HEK293 (cell line): ENCODE results near the gene CORO6.
A peak's percentile ranks its signal among the peaks of the same experiment; 100 is the strongest.

Experiments used
- CTCF ChIA-PET: fragments of 350-600 bp; formaldehyde crosslinking; extraction: SDS; loops from one replicate; lab custom pipeline; 2021; ENCODE audit warnings: antibody characterized with exemption; lab: Yijun Ruan, JAX
- POLR2A ChIA-PET: fragments of 300-600 bp; formaldehyde crosslinking; extraction: SDS; loops from one replicate; lab custom pipeline; 2020; ENCODE audit warnings: antibody characterized with exemption, inconsistent platforms; lab: Yijun Ruan, JAX
- H3K27ac ChIP-seq: fragments of 200-500 bp; sonication (Bioruptor generic); 2 replicates; pipeline ENCODE4 v1.5.1; 2014; ENCODE audit warnings: low read depth, low read length, control low read depth, inconsistent platforms; ENCODE audit errors: extremely low read depth
- H3K36me3 ChIP-seq, 2 experiments: fragments of 200-500 bp in 1 of 2; sonication (Bioruptor generic) in 1 of 2; 1 replicate in 1 of 2; 2 replicates in 1 of 2; pipeline ENCODE4 v1.5.1; 2014 to 2017; ENCODE audit warnings: inconsistent platforms in 2 of 2, low read length in 2 of 2; ENCODE audit not compliant: control insufficient read depth in 2 of 2, insufficient read depth in 1 of 2
- H3K4me1 ChIP-seq: fragments of 200-500 bp; sonication (Bioruptor generic); 2 replicates; pipeline ENCODE4 v1.5.1; 2014; ENCODE audit warnings: mild to moderate bottlenecking, low read length, inconsistent platforms; ENCODE audit not compliant: control insufficient read depth, insufficient read depth
- H3K4me3 ChIP-seq: 2 replicates; pipeline ENCODE4 v1.5.1; 2011; ENCODE audit warnings: low read depth, mild to moderate bottlenecking, control low read depth, low read length, moderate library complexity
- H3K9me3 ChIP-seq: fragments of 200-500 bp; sonication (Bioruptor generic); 2 replicates; pipeline ENCODE4 v1.5.1; 2014; ENCODE audit warnings: low read depth, low read length, inconsistent platforms; ENCODE audit not compliant: control insufficient read depth, insufficient read depth
- GLIS2 ChIP-seq: fragments of 450-650 bp; formaldehyde crosslinking; IDR thresholded peaks from 2 replicates; pipeline ENCODE4 v1.5.1; 2016; ENCODE audit warnings: missing biosample characterization, missing genetic modification characterization
- ZBTB48 ChIP-seq: fragments of 450-650 bp; formaldehyde crosslinking; IDR thresholded peaks from 2 replicates; pipeline ENCODE4 v1.5.1; 2016; ENCODE audit warnings: missing biosample characterization, missing genetic modification characterization
- ZNF2 ChIP-seq: fragments of 450-650 bp; formaldehyde crosslinking; IDR thresholded peaks from 2 replicates; pipeline ENCODE4 v1.5.1; 2016; ENCODE audit warnings: missing biosample characterization, missing genetic modification characterization
- ZNF302 ChIP-seq: fragments of 450-650 bp; formaldehyde crosslinking; IDR thresholded peaks from 2 replicates; pipeline ENCODE4 v1.5.1; 2016; ENCODE audit warnings: missing biosample characterization, missing genetic modification characterization, low read depth
- ZSCAN30 ChIP-seq: fragments of 450-650 bp; IDR thresholded peaks from 2 replicates; pipeline ENCODE4 v1.5.1; 2018; ENCODE audit warnings: missing biosample characterization, mild to moderate bottlenecking, missing genetic modification characterization, moderate library complexity
- TF ChIP-seq, protein P1 (sequence below): sonication (generic); formaldehyde crosslinking; IDR thresholded peaks from 2 replicates; pipeline ENCODE4 v1.8.1; 2022; ENCODE audit warnings: mild to moderate bottlenecking, moderate library complexity, missing genetic modification reagents
- TF ChIP-seq, protein P2 (sequence below): fragments of 450-650 bp; formaldehyde crosslinking; IDR thresholded peaks from 2 replicates; pipeline ENCODE4 v1.5.1; 2016; ENCODE audit warnings: missing biosample characterization, missing genetic modification characterization, low read depth
- TF ChIP-seq, protein P3 (sequence below): fragments of 450-650 bp; IDR thresholded peaks from 2 replicates; pipeline ENCODE4 v1.5.1; 2018; ENCODE audit warnings: missing biosample characterization, mild to moderate bottlenecking, missing genetic modification characterization
- TF ChIP-seq, protein P4 (sequence below): fragments of 450-650 bp; formaldehyde crosslinking; IDR thresholded peaks from 2 replicates; pipeline ENCODE4 v1.5.1; 2016; ENCODE audit warnings: missing biosample characterization, missing genetic modification characterization
- TF ChIP-seq, protein P5 (sequence below): fragments of 450-650 bp; formaldehyde crosslinking; IDR thresholded peaks from 2 replicates; pipeline ENCODE4 v1.5.1; 2016; ENCODE audit warnings: missing biosample characterization, missing genetic modification characterization
- TF ChIP-seq, protein P6 (sequence below): fragments of 450-650 bp; formaldehyde crosslinking; IDR thresholded peaks from 2 replicates; pipeline ENCODE4 v1.5.1; 2016; ENCODE audit warnings: missing biosample characterization, missing genetic modification characterization

Gene CORO6

DNA sequence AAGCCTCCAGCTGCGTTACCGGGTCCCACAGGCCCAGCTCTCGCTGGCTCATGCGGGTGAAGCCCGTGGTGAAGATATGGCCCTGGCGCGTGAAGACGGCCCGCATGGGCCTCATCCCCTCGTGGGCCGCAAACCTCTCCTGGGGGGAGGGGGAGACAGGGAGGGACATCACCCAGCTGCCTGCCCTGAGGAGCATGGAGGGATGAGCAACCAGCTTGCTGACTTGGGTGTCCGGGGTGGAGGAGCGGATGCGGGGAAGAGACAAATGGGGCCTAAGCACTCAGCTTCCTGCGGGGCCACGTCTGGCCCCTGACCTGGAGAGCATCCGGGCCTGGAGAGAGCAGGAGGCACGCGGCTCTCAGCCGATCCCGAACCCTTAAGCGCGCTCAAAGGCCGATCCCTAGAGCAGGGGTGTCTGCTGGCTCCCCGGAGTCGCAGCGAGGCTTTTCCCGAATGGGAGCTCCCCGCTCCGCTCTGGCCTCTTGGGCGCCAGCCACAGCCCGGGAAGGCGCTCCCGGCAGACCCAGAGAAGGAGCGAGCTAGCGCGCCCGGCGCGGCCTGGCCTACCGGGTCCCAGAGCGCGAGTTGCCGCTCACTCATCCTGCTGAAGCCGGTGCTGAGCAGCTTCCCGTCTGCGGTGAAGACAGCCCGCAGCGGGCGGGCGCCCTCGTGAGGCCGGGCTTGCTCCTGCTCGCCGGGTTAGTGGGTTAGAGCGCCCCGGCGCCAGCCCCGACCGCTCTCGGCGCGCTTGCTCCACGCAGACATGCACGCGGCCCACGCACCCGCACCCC is 5.0 kb downstream of the CORO6 start:
- Histone ChIP-seq H3K9me3 (no peaks in the 10 kb centered on the region), H3K4me3 (peak overlapping the region; percentile 15; the same call in 1 of the 2 replicates), H3K4me1 (peaks cover 12% of the 10 kb centered on the region), H3K27ac (no peak overlapping the region), H3K36me3 (peaks cover 0 to 22% of the 10 kb centered on the region in 2 experiments; a peak in 1 of 3 replicates)
- TF ChIP-seq, protein P1, sequence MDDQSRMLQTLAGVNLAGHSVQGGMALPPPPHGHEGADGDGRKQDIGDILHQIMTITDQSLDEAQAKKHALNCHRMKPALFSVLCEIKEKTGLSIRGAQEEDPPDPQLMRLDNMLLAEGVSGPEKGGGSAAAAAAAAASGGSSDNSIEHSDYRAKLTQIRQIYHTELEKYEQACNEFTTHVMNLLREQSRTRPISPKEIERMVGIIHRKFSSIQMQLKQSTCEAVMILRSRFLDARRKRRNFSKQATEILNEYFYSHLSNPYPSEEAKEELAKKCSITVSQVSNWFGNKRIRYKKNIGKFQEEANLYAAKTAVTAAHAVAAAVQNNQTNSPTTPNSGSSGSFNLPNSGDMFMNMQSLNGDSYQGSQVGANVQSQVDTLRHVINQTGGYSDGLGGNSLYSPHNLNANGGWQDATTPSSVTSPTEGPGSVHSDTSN, result peak; percentile 78
- TF ChIP-seq, protein P2, sequence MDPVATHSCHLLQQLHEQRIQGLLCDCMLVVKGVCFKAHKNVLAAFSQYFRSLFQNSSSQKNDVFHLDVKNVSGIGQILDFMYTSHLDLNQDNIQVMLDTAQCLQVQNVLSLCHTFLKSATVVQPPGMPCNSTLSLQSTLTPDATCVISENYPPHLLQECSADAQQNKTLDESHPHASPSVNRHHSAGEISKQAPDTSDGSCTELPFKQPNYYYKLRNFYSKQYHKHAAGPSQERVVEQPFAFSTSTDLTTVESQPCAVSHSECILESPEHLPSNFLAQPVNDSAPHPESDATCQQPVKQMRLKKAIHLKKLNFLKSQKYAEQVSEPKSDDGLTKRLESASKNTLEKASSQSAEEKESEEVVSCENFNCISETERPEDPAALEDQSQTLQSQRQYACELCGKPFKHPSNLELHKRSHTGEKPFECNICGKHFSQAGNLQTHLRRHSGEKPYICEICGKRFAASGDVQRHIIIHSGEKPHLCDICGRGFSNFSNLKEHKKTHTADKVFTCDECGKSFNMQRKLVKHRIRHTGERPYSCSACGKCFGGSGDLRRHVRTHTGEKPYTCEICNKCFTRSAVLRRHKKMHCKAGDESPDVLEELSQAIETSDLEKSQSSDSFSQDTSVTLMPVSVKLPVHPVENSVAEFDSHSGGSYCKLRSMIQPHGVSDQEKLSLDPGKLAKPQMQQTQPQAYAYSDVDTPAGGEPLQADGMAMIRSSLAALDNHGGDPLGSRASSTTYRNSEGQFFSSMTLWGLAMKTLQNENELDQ, result no peak
- ChIA-PET POLR2A (interaction anchor here (1.0 to 1.4 kb wide), 2 partner anchors 20 to 22 kb away, joined by 3 read pairs; no protein-coding TSS in a partner anchor), CTCF (interaction anchor here (0.6 to 2.8 kb wide), 10 partner anchors 20 to 486 kb away, joined by 3 to 11 read pairs (median 4); no protein-coding TSS in a partner anchor)

DNA sequence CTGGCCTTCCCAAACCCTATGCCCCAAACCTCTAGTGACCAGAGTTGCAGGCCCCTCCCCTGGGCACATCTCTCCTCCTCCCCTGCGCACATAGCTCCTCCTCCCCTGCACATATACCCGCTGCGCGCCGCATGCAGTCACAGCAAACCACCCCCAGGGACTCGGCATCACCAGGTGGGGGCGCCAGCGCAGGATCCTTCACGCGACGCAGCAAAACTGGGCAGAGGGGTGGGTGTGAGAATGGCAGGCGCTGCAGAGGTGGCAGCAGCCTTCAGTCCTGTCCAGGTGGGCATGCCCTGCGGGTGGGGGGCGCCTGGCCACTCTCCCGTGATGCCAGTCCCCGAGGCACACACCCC is 5.6 kb downstream of the CORO6 start:
- H3K36me3 ChIP-seq, result peaks cover 0 to 24% of the 10 kb centered on the region in 2 experiments; a peak in 1 of 3 replicates
- no peak overlapping the region for H3K27ac ChIP-seq
- H3K4me3 ChIP-seq, result no peak overlapping the region
- no peak for TF ChIP-seq ZNF302 (tag by site-specific recombination)
- TF ChIP-seq ZNF2 (tag by site-specific recombination), result peak; percentile 80
- TF ChIP-seq, protein P3, sequence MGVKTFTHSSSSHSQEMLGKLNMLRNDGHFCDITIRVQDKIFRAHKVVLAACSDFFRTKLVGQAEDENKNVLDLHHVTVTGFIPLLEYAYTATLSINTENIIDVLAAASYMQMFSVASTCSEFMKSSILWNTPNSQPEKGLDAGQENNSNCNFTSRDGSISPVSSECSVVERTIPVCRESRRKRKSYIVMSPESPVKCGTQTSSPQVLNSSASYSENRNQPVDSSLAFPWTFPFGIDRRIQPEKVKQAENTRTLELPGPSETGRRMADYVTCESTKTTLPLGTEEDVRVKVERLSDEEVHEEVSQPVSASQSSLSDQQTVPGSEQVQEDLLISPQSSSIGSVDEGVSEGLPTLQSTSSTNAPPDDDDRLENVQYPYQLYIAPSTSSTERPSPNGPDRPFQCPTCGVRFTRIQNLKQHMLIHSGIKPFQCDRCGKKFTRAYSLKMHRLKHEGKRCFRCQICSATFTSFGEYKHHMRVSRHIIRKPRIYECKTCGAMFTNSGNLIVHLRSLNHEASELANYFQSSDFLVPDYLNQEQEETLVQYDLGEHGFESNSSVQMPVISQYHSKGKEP (tag by site-specific recombination), result peak; percentile 81
- TF ChIP-seq, protein P4, sequence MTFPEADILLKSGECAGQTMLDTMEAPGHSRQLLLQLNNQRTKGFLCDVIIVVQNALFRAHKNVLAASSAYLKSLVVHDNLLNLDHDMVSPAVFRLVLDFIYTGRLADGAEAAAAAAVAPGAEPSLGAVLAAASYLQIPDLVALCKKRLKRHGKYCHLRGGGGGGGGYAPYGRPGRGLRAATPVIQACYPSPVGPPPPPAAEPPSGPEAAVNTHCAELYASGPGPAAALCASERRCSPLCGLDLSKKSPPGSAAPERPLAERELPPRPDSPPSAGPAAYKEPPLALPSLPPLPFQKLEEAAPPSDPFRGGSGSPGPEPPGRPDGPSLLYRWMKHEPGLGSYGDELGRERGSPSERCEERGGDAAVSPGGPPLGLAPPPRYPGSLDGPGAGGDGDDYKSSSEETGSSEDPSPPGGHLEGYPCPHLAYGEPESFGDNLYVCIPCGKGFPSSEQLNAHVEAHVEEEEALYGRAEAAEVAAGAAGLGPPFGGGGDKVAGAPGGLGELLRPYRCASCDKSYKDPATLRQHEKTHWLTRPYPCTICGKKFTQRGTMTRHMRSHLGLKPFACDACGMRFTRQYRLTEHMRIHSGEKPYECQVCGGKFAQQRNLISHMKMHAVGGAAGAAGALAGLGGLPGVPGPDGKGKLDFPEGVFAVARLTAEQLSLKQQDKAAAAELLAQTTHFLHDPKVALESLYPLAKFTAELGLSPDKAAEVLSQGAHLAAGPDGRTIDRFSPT (tag by site-specific recombination), result 0 out of 2 replicates have a peak, but pooled peaks have one; percentile 16
- no peak for TF ChIP-seq ZSCAN30 (tag by site-specific recombination)
- peak; percentile 40; the same call in 1 of the 2 replicates for TF ChIP-seq GLIS2 (tag by site-specific recombination)
- TF ChIP-seq, protein P5, sequence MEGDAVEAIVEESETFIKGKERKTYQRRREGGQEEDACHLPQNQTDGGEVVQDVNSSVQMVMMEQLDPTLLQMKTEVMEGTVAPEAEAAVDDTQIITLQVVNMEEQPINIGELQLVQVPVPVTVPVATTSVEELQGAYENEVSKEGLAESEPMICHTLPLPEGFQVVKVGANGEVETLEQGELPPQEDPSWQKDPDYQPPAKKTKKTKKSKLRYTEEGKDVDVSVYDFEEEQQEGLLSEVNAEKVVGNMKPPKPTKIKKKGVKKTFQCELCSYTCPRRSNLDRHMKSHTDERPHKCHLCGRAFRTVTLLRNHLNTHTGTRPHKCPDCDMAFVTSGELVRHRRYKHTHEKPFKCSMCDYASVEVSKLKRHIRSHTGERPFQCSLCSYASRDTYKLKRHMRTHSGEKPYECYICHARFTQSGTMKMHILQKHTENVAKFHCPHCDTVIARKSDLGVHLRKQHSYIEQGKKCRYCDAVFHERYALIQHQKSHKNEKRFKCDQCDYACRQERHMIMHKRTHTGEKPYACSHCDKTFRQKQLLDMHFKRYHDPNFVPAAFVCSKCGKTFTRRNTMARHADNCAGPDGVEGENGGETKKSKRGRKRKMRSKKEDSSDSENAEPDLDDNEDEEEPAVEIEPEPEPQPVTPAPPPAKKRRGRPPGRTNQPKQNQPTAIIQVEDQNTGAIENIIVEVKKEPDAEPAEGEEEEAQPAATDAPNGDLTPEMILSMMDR, result peak; percentile 33; the same call in 1 of the 2 replicates
- no peak for TF ChIP-seq ZBTB48 (tag by site-specific recombination)
- TF ChIP-seq, protein P6, sequence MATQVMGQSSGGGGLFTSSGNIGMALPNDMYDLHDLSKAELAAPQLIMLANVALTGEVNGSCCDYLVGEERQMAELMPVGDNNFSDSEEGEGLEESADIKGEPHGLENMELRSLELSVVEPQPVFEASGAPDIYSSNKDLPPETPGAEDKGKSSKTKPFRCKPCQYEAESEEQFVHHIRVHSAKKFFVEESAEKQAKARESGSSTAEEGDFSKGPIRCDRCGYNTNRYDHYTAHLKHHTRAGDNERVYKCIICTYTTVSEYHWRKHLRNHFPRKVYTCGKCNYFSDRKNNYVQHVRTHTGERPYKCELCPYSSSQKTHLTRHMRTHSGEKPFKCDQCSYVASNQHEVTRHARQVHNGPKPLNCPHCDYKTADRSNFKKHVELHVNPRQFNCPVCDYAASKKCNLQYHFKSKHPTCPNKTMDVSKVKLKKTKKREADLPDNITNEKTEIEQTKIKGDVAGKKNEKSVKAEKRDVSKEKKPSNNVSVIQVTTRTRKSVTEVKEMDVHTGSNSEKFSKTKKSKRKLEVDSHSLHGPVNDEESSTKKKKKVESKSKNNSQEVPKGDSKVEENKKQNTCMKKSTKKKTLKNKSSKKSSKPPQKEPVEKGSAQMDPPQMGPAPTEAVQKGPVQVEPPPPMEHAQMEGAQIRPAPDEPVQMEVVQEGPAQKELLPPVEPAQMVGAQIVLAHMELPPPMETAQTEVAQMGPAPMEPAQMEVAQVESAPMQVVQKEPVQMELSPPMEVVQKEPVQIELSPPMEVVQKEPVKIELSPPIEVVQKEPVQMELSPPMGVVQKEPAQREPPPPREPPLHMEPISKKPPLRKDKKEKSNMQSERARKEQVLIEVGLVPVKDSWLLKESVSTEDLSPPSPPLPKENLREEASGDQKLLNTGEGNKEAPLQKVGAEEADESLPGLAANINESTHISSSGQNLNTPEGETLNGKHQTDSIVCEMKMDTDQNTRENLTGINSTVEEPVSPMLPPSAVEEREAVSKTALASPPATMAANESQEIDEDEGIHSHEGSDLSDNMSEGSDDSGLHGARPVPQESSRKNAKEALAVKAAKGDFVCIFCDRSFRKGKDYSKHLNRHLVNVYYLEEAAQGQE (tag by site-specific recombination), result no peak
- no peaks in the 10 kb centered on the region for H3K9me3 ChIP-seq
- CTCF ChIA-PET, result interaction anchor here (0.5 to 2.8 kb wide), 10 partner anchors 12 to 479 kb away, joined by 3 to 11 read pairs (median 4); no protein-coding TSS in a partner anchor
- peaks cover 12% of the 10 kb centered on the region for H3K4me1 ChIP-seq
- POLR2A ChIA-PET, result interaction anchor here (1.0 kb wide), 1 partner anchor 22 kb away, joined by 3 read pairs; no protein-coding TSS in a partner anchor
